Measurements from ENCODE around the gene MAP4K4.

Gene MAP4K4

GRCh38 chr2:101814752-101815151 is 117.2 kb downstream of the MAP4K4 start:
- H4K20me1 ChIP-seq (ENCODE audit: insufficient read depth, low read length, poor library complexity, severe bottlenecking), result peaks cover 62% of the 10 kb centered on the region

GRCh38 chr2:101815154-101815553 is 117.6 kb downstream of the MAP4K4 start:
- Histone ChIP-seq H3K4me1 (ENCODE audit: insufficient read depth, low read length, poor library complexity, severe bottlenecking) (peaks cover 32% of the 10 kb centered on the region), H3K36me3 (ENCODE audit: insufficient read depth, low read length) (no peaks in the 10 kb centered on the region; the same call in 1 of the 2 replicates), H3K9me3 (ENCODE audit: insufficient read depth, low read depth, low read length) (no peaks in the 10 kb centered on the region), H3K27me3 (ENCODE audit: insufficient read depth, low read length, poor library complexity, severe bottlenecking) (no peaks in the 10 kb centered on the region), H3K9ac (ENCODE audit: low read depth, low read length, poor library complexity, severe bottlenecking) (no peak overlapping the region), H2AFZ (ENCODE audit: low read length) (no peak overlapping the region), H4K20me1 (ENCODE audit: insufficient read depth, low read length, poor library complexity, severe bottlenecking) (peaks cover 65% of the 10 kb centered on the region), H3K4me2 (ENCODE audit: low read depth, low read length, poor library complexity, severe bottlenecking) (no peak overlapping the region), H3F3A (ENCODE audit: low read depth) (no peaks in the 10 kb centered on the region), H3K4me3 (ENCODE audit: low read length, poor library complexity, severe bottlenecking) (no peak overlapping the region), H3K79me2 (ENCODE audit: insufficient read depth, low read length) (peaks cover 96% of the 10 kb centered on the region), H3K9me2 (replicated peaks; ENCODE audit: low read depth, low read length) (no peaks in the 10 kb centered on the region)
- no peak for TF ChIP-seq CTCF (conservative IDR thresholded peaks at IDR 0.05; ENCODE audit: low read length)
- TF ChIP-seq EZH2phosphoT487 (IDR thresholded peaks at IDR 0.05; ENCODE audit: borderline replicate concordance), result no peak

More at GRCh38 chr2:101814752-101815151, 117.2 kb downstream of the MAP4K4 start:
- Histone ChIP-seq H3K4me3 (ENCODE audit: low read length, poor library complexity, severe bottlenecking) (no peak overlapping the region), H3K9ac (ENCODE audit: low read depth, low read length, poor library complexity, severe bottlenecking) (no peak overlapping the region), H3K4me1 (ENCODE audit: insufficient read depth, low read length, poor library complexity, severe bottlenecking) (peaks cover 30% of the 10 kb centered on the region), H3K79me2 (ENCODE audit: insufficient read depth, low read length) (peaks cover 96% of the 10 kb centered on the region), H2AFZ (ENCODE audit: low read length) (no peak overlapping the region), H3K36me3 (ENCODE audit: insufficient read depth, low read length) (no peaks in the 10 kb centered on the region; the same call in 1 of the 2 replicates), H3K4me2 (ENCODE audit: low read depth, low read length, poor library complexity, severe bottlenecking) (no peak overlapping the region), H3K27me3 (ENCODE audit: insufficient read depth, low read length, poor library complexity, severe bottlenecking) (no peaks in the 10 kb centered on the region), H3F3A (ENCODE audit: low read depth) (no peaks in the 10 kb centered on the region), H3K9me2 (replicated peaks; ENCODE audit: low read depth, low read length) (no peaks in the 10 kb centered on the region), H3K9me3 (ENCODE audit: insufficient read depth, low read depth, low read length) (no peaks in the 10 kb centered on the region)
- TF ChIP-seq CTCF (conservative IDR thresholded peaks at IDR 0.05; ENCODE audit: low read length), result no peak
- no peak for TF ChIP-seq EZH2phosphoT487 (IDR thresholded peaks at IDR 0.05; ENCODE audit: borderline replicate concordance)

DNA sequence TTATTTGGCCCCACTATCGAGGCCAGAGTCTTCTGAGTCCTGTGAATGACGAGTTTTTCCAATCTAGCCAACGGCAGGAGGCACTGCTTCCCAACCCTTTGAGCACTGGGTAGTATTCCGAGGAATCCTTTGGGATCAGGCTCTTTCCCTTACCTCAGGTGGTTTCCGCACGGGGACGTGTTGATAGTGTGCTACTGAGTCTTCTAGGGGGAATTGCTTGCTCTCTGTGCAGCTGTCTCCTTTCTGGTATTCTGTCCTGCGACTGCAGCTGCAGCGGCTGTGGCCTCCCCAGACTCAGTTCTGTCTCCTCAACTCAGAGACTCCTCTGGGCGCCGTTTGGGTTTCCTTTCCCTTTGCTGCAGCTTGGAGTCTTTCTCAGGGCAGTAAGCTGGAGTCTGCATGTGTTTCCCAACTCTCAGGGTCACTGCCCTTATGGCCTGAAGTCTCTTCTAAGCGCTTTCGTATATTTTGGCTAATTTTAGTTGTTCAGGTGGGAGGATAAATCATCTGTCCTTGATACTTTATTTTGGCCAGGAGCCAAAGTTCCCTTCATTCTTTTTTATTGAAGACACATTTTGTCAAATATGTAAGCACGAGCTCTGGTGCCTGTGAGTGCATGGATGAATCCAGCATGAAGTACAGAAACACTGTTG is 118.4 kb downstream of the MAP4K4 start:
- Histone ChIP-seq H2AFZ (ENCODE audit: low read length) (no peak overlapping the region), H3K9ac (ENCODE audit: low read depth, low read length, poor library complexity, severe bottlenecking) (no peak overlapping the region), H3K4me2 (ENCODE audit: low read depth, low read length, poor library complexity, severe bottlenecking) (no peak overlapping the region), H3K79me2 (ENCODE audit: insufficient read depth, low read length) (peaks cover 96% of the 10 kb centered on the region), H3K4me3 (ENCODE audit: low read length, poor library complexity, severe bottlenecking) (no peak overlapping the region), H3K36me3 (ENCODE audit: insufficient read depth, low read length) (no peaks in the 10 kb centered on the region), H3K9me2 (replicated peaks; ENCODE audit: low read depth, low read length) (no peaks in the 10 kb centered on the region), H4K20me1 (ENCODE audit: insufficient read depth, low read length, poor library complexity, severe bottlenecking) (peaks cover 71% of the 10 kb centered on the region), H3F3A (ENCODE audit: low read depth) (no peaks in the 10 kb centered on the region), H3K27me3 (ENCODE audit: insufficient read depth, low read length, poor library complexity, severe bottlenecking) (no peaks in the 10 kb centered on the region), H3K4me1 (ENCODE audit: insufficient read depth, low read length, poor library complexity, severe bottlenecking) (peaks cover 34% of the 10 kb centered on the region), H3K9me3 (ENCODE audit: insufficient read depth, low read depth, low read length) (no peaks in the 10 kb centered on the region)
- no peak for TF ChIP-seq EZH2phosphoT487 (IDR thresholded peaks at IDR 0.05; ENCODE audit: borderline replicate concordance)

- peaks cover 73% of the 10 kb centered on the region for H4K20me1 ChIP-seq (ENCODE audit: insufficient read depth, low read length, poor library complexity, severe bottlenecking)
- no peak overlapping the region for H3K9ac ChIP-seq (ENCODE audit: low read depth, low read length, poor library complexity, severe bottlenecking)
- TF ChIP-seq CTCF (conservative IDR thresholded peaks at IDR 0.05; ENCODE audit: low read length), result no peak
- no peak for TF ChIP-seq EZH2phosphoT487 (IDR thresholded peaks at IDR 0.05; ENCODE audit: borderline replicate concordance)
- H3K27me3 ChIP-seq (ENCODE audit: insufficient read depth, low read length, poor library complexity, severe bottlenecking), result no peaks in the 10 kb centered on the region
- H3K4me2 ChIP-seq (ENCODE audit: low read depth, low read length, poor library complexity, severe bottlenecking), result no peak overlapping the region
- H2AFZ ChIP-seq (ENCODE audit: low read length), result no peak overlapping the region
- no peaks in the 10 kb centered on the region for H3K9me3 ChIP-seq (ENCODE audit: insufficient read depth, low read depth, low read length)
- peaks cover 39% of the 10 kb centered on the region for H3K4me1 ChIP-seq (ENCODE audit: insufficient read depth, low read length, poor library complexity, severe bottlenecking)
- no peaks in the 10 kb centered on the region for H3K36me3 ChIP-seq (ENCODE audit: insufficient read depth, low read length)
- no peak overlapping the region for H3K4me3 ChIP-seq (ENCODE audit: low read length, poor library complexity, severe bottlenecking)
- H3F3A ChIP-seq (ENCODE audit: low read depth), result no peaks in the 10 kb centered on the region
- no peaks in the 10 kb centered on the region for H3K9me2 ChIP-seq (replicated peaks; ENCODE audit: low read depth, low read length)
- H3K79me2 ChIP-seq (ENCODE audit: insufficient read depth, low read length), result peaks cover 96% of the 10 kb centered on the region
Observed at GRCh38 chr2:101816598-101816997, 119.1 kb downstream of the MAP4K4 start.
